Stimulated activated CD8-positive, alpha-beta memory T cell treated with anti-CD3 and anti-CD28 coated beads, Interleukin-12 subunit alpha, Interleukin-12 subunit beta, amount 100 ng/mL, for 24 hours (primary cell): ENCODE results near the gene NCCRP1.

Experiments
- DNase-seq: peaks from one replicate; pipeline ENCODE4 v3.0.0-alpha.2; 2020; ENCODE audit errors: extremely low read depth

The NCCRP1 gene

DNA sequence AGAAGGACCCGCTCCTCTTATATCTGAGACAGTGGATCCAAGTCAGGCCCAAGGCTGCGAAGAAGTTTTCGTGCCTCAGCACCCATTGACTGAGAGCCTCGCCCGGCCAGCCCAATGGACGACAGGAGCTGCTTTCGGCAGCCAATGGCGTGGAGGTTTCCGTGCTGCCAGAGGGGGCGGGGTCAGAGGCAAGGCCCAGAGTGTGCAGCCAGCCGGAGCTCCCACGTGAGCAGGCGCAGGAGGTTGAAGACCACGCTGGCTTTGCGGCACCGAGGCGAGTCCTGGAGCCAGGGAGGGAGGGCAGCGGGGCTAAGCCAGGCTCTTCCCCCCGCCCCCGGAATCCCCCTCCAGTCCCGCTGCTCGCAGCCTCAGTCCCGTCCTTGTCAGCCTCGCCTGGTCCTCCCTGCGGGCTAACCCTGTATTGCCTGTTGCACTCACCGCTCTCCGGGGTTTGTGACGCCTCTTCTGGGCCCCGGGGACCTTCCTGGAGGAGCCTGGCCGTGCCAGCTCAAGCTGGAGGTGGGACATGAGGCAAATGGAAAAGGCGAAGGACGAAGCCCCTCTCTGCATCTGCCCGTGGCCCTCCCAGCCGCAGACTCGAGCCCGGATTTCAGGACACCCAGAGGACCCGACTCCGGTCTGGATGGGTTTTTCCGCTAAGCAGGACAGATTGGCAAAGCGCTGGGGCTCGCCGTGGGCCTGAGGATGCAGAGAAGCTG is 50.3 kb downstream of the NCCRP1 start:
- no peak for DNase-seq

DNA sequence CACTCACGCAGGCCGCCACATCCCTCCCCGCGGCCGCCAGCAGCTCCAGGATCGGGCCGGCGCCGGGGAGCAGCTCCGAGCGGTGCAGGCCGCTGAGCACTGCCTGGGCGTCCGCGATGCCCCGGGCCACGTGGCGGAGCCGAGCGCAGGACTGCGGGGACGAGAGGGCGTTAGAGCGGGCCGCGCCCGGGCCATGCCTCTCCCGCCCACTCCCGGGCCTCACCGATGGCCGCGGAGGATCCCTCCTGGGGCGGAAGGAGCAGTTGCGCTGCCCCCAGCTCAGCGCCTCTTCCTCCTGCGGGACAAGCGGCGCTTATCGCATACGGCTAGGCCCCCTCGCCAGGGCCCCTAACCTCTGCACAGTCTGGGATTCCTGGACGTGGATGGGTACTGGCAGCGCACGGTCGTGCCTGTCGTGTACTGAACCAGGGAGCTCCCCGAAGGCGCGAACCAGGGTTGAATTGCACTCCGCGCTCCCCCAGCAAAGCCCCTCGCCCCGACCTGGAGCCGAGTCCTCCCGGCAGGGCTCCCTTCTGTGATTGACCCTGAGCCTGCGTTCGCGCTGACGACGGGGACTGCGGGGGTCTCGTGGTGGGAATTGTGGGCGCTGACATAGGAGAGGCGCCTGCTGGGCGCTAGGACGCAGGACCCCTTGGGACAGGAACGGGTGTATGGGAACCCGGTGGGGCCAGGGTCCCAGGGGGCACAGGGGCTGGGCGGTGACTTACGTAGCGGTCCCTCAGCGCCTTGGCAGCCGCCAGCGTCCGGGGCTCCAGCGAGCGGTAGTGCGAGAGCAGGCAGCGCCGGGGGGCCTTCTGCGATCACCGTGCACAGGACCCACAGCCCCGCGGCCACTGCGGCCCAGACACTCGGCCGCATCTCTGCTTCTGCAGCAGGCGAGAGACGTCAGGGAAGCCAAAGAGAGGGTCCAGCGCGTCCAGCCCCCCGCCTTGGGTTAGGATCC is 51.2 kb downstream of the NCCRP1 start:
- no peak for DNase-seq

DNA sequence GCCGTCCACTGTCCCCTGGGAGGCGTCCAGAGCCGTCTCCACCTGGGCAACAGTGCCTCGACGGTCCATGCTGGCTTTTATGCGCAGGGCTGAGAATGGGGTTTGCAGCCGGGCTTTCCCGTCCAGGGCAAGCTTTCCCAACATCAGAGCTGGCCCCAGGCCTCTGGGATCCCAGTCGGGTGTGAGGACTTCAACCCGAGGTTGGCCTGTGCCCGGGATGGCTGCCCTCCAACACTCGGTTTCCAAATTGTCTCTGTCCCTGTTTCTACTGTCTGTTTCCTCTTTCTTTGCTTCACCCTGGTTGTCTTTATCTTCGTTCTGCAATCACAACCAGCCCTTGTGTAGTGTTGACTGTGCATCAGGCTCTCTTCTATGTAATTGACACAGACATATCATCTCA is 52.0 kb downstream of the NCCRP1 start, which contains the start of gene IFNL4:
TSS of gene IFNL4 (minus strand) at position 51 of the 400 bp plus-strand sequence.
- DNase-seq, result no peak

DNA sequence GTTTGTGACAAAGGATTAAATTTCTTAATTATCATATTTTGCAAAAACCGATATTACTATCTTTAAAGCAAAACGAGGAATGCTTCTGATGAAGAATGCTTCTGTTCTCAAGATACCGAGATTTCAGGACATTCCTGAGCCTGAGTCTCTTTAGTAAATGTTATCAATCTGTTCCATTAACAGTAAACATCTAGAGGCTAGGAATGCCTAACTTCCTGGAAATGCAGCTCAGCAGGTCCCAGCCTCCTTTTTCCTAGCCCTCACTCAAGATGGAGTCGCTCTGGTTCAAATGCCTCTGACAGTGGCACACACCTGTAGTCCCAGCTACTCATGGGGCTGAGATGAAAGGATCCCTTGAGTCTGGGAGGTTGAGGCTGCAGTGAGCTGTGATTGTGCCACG is 54.3 kb downstream of the NCCRP1 start:
- DNase-seq, result no peak
